Gastroesophageal sphincter (tissue), 3 donors: ENCODE data around the gene HSPB8.
A peak's percentile ranks its signal among the peaks of the same experiment; 100 is the strongest.

Experiments used
- POLR2A ChIP-seq, 2 donors: fragments of 450-650 bp; IDR thresholded peaks; one replicate each; pipeline ENCODE4 v1.6.1; 2017; ENCODE audit warnings: antibody characterized with exemption in 2 of 2, mild to moderate bottlenecking in 2 of 2, moderate library complexity in 1 of 2
- POLR2AphosphoS5 ChIP-seq: sonication (generic); formaldehyde crosslinking; IDR thresholded peaks from one replicate; pipeline ENCODE4 v1.6.1; 2017; ENCODE audit warnings: antibody characterized with exemption
- TF ChIP-seq, protein P1 (sequence below), 4 experiments: fragments of 200-600 bp in 2 of 4; fragments of 450-650 bp in 2 of 4; sonication (generic) in 1 of 4; IDR thresholded peaks; one replicate each; pipeline ENCODE4 v1.5.1; 2017 to 2019; ENCODE audit warnings: antibody characterized with exemption in 4 of 4, mild to moderate bottlenecking in 2 of 4, moderate library complexity in 2 of 4

DNA sequence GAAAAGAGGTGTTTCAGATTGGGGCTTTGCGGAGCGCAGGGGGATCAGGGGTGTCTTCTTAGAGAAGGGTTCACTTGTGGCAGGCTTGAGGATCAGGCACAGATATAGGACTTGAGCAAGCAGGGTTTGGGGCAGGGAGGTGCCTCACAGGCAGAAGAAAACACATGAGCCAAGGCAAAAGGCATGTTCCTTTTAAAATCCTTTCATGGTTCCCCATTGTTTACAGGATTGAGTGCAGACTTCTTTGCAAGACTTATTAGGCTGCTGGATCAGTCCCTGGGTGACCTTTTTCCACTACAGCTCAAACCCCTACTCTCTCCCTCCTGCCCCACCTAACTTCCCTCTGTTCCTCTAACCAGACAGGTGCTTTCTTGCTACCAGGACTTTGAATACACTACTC, 19.7 kb downstream of the HSPB8 start:
- TF ChIP-seq POLR2AphosphoS5 (peak; percentile 62), POLR2A (IDR thresholded peaks at IDR 0.05) (no peak)
- TF ChIP-seq, protein P1, sequence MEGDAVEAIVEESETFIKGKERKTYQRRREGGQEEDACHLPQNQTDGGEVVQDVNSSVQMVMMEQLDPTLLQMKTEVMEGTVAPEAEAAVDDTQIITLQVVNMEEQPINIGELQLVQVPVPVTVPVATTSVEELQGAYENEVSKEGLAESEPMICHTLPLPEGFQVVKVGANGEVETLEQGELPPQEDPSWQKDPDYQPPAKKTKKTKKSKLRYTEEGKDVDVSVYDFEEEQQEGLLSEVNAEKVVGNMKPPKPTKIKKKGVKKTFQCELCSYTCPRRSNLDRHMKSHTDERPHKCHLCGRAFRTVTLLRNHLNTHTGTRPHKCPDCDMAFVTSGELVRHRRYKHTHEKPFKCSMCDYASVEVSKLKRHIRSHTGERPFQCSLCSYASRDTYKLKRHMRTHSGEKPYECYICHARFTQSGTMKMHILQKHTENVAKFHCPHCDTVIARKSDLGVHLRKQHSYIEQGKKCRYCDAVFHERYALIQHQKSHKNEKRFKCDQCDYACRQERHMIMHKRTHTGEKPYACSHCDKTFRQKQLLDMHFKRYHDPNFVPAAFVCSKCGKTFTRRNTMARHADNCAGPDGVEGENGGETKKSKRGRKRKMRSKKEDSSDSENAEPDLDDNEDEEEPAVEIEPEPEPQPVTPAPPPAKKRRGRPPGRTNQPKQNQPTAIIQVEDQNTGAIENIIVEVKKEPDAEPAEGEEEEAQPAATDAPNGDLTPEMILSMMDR (IDR thresholded peaks at IDR 0.05), result no peak
